LNCAP (cell line): ENCODE results near the gene KRT80.

Experiments
- CTCF ChIP-seq: fragments of 450-650 bp; IDR thresholded peaks from 2 replicates; pipeline ENCODE4 v1.5.1; 2017; ENCODE audit warnings: mild to moderate bottlenecking

Gene KRT80

GRCh38 chr12:52191841-52192791 lies at the start of gene KRT80:
Gene KRT80 (minus strand): TSS chr12:52192014. CDS start chr12:52191902, 112 bp downstream.
- no peak for TF ChIP-seq CTCF

- no peak for TF ChIP-seq CTCF
Observed at GRCh38 chr12:52241205-52241842, 49.5 kb upstream of the KRT80 start.

- no peak for TF ChIP-seq CTCF
Observed at GRCh38 chr12:52239767-52240166, 48.0 kb upstream of the KRT80 start.

- TF ChIP-seq CTCF: no peak
Observed at GRCh38 chr12:52238916-52239646, 47.3 kb upstream of the KRT80 start.

- TF ChIP-seq CTCF: no peak
Observed at GRCh38 chr12:52238207-52238840, 46.5 kb upstream of the KRT80 start.

- no peak for TF ChIP-seq CTCF
Observed at GRCh38 chr12:52236386-52237050, 44.7 kb upstream of the KRT80 start.
